ENCODE measurements around the gene PRDM8. TPM values are rescaled to one million over a fixed set of nuclear protein-coding genes. Genes with fewer than 3 reads are reported as not detected.

Gene PRDM8
- total RNA-seq, 4 donors from 2014 or later = 24.1 to 63.5 (median 34.3) TPM

DNA sequence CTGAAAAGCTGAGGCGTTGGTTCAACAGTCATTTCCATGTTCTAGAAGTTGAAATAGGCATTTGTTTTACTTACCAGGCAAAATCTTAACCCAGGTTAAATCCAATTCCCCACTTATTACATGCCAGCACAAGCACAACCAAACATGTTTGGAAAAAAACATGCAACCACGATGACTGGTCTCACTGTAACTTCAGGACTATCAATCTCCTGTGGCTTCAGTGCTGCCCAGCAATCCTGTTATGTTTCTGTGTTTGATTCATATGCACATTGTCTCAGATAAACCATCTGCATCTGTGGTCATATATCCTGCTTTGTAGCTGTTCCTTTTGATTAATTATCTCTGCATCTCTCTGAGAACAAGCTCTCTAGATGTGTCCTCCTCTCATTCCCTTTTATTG lies 28.3 kb downstream of the PRDM8 start:
- Histone ChIP-seq H3K4me1 (no peaks in the 10 kb centered on the region), H3K27me3 (no peaks in the 10 kb centered on the region), H3K9me3 (no peaks in the 10 kb centered on the region), H3K4me3 (no peak overlapping the region), H3K36me3 (no peaks in the 10 kb centered on the region), H3K27ac (replicated peaks in 1 of 4) (no peak overlapping the region)
- TF ChIP-seq POLR2A (IDR thresholded peaks at IDR 0.05; ENCODE audit: low read depth) (no peak), POLR2AphosphoS5 (IDR thresholded peaks at IDR 0.05) (no peak), EP300 (IDR thresholded peaks at IDR 0.05) (no peak)
- TF ChIP-seq, protein P1, sequence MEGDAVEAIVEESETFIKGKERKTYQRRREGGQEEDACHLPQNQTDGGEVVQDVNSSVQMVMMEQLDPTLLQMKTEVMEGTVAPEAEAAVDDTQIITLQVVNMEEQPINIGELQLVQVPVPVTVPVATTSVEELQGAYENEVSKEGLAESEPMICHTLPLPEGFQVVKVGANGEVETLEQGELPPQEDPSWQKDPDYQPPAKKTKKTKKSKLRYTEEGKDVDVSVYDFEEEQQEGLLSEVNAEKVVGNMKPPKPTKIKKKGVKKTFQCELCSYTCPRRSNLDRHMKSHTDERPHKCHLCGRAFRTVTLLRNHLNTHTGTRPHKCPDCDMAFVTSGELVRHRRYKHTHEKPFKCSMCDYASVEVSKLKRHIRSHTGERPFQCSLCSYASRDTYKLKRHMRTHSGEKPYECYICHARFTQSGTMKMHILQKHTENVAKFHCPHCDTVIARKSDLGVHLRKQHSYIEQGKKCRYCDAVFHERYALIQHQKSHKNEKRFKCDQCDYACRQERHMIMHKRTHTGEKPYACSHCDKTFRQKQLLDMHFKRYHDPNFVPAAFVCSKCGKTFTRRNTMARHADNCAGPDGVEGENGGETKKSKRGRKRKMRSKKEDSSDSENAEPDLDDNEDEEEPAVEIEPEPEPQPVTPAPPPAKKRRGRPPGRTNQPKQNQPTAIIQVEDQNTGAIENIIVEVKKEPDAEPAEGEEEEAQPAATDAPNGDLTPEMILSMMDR (IDR thresholded peaks at IDR 0.05) = no peak
- no peak for DNase-seq (ENCODE audit: extremely low spot score)
- WGBS = 66% methylated on average over 2 of the region's 2 CpGs
- intact Hi-C loops (cut with DNase I) = no loop called here

DNA sequence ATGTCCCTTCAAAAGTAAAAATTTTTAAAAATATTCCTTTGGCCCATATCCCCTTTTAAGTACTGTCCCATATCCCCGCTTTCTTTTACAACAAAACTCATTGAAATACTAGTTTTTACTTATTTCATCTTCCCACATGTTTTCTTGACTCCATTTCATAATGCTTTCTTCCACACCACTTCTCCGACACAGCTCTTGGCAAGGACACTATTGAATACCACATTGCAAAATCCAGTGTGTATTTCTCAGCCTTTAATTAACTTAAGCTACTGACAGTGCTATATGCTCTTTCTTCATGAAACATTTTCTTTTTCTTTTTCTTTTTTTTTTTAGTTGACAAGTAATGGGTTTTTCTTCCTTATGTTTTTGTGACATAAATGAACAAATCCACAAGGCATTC lies 28.8 kb downstream of the PRDM8 start:
- Histone ChIP-seq H3K4me1 (no peaks in the 10 kb centered on the region), H3K36me3 (no peaks in the 10 kb centered on the region), H3K27me3 (no peaks in the 10 kb centered on the region), H3K9me3 (no peaks in the 10 kb centered on the region), H3K27ac (replicated peaks in 1 of 4) (no peak overlapping the region), H3K4me3 (no peak overlapping the region)
- no peak for DNase-seq (ENCODE audit: extremely low spot score)
- WGBS = 41% methylated on average over 2 of the region's 2 CpGs
- intact Hi-C loops (cut with DNase I) = no loop called here
- no peak for TF ChIP-seq EP300 (IDR thresholded peaks at IDR 0.05)

DNA sequence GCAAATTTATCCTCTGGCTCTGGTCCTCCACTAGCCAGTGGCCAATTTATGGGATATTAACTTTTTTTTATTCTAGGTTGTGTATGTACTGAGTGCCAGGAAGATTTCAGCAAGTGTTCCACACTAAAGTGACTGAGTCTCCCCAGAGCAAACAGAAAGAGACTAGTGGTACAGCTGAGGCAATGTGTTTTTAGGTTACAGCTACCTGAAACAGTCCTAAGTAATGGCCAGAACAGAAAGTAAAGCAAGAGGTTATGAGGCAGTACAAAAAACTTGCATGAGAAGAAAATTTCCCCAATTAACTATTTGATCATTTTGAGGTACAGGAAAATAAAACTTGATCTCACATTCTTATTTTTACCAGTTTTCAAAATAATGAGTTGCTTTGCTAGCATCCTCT lies 31.2 kb downstream of the PRDM8 start:
- no peaks in the 10 kb centered on the region for H3K4me1 ChIP-seq
- H3K9me3 ChIP-seq = no peaks in the 10 kb centered on the region
- TF ChIP-seq, protein P1 (IDR thresholded peaks at IDR 0.05) = no peak
- DNase-seq (ENCODE audit: extremely low spot score) = no peak
- no peak overlapping the region for H3K27ac ChIP-seq (replicated peaks in 1 of 4)
- no peaks in the 10 kb centered on the region for H3K27me3 ChIP-seq
- H3K36me3 ChIP-seq = no peaks in the 10 kb centered on the region
- H3K4me3 ChIP-seq = no peak overlapping the region
- intact Hi-C loops (cut with DNase I) = no loop called here

DNA sequence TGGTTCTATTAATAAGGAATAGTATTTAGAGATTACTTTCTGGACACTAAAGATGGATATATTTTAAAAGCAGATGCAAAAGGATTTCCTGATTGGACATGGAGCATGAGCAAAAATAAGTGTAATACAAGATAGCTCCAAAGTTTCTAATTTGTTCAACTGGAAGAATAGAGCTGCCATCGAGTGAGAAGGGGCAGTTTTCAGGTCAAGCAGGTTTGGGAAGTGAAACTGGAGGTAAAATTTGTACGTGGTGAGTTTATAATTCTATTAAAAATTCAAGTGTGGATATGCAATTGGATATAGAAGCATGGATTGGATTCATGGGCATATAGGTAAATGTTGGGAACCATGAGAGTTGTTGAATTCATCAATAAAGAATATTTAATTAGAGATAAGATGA lies 31.8 kb downstream of the PRDM8 start:
- no peaks in the 10 kb centered on the region for H3K36me3 ChIP-seq
- 60% methylated on average over 2 of the region's 2 CpGs for WGBS
- intact Hi-C loops (cut with DNase I) = no loop called here
- no peaks in the 10 kb centered on the region for H3K9me3 ChIP-seq
- no peaks in the 10 kb centered on the region for H3K4me1 ChIP-seq
- no peak for TF ChIP-seq POLR2A (IDR thresholded peaks at IDR 0.05; ENCODE audit: low read depth)
- no peak for TF ChIP-seq POLR2AphosphoS5 (IDR thresholded peaks at IDR 0.05)
- no peak for DNase-seq (ENCODE audit: extremely low spot score)
- no peak overlapping the region for H3K4me3 ChIP-seq
- no peaks in the 10 kb centered on the region for H3K27me3 ChIP-seq
- no peak overlapping the region for H3K27ac ChIP-seq (replicated peaks in 1 of 4)

DNA sequence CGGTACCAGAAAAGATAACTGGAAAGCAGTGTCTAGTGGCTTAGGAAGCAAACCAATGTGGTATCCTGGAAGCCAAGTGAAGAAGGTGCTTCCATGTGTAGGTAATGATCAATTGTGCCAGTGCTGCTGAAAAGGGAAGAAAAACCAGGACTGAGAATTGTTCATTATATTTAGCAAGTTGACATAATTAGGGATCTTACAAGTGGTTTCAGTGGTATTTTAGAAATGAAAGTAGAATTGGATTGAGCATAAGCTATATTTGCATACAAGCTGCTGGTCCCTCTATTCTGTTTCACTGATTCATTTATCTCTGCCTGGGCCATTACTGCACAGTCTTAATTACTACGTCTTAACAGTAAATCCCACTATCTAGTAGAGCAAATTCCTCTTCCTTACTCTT lies 32.3 kb downstream of the PRDM8 start:
- Histone ChIP-seq H3K9me3 (no peaks in the 10 kb centered on the region), H3K4me3 (no peak overlapping the region), H3K27ac (replicated peaks in 1 of 4) (no peak overlapping the region), H3K36me3 (no peaks in the 10 kb centered on the region), H3K4me1 (no peaks in the 10 kb centered on the region), H3K27me3 (no peaks in the 10 kb centered on the region)
- DNase-seq (ENCODE audit: extremely low spot score) = no peak
- 86% methylated on average over 2 of the region's 2 CpGs for WGBS
- intact Hi-C loops (cut with DNase I) = no loop called here
- TF ChIP-seq POLR2A (IDR thresholded peaks at IDR 0.05; ENCODE audit: low read depth) (no peak), EP300 (IDR thresholded peaks at IDR 0.05) (no peak), POLR2AphosphoS5 (IDR thresholded peaks at IDR 0.05) (no peak)
- TF ChIP-seq, protein P1 (IDR thresholded peaks at IDR 0.05) = no peak

DNA sequence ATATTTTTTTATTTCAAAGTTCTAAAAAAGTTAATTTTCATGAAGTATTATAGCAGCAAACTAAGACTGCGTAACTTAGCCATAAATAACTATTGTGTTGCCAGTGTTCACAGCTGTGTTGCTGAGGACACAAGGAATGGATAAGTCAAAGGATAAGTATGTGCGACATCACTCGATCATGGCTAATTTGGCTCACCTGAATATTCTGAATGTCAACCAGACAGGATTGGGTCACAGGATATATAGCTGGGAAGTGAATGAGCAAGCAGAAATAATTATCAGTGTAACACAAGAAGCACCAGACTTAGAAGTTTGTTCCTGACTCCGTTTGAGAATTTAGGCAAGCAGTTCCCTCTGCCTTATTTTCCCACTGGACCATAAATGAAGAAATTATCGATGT lies 33.9 kb downstream of the PRDM8 start:
- H3K4me1 ChIP-seq = peaks cover 0 to 8% (median 0%) of the 10 kb centered on the region in 4 donors
- H3K9me3 ChIP-seq = no peaks in the 10 kb centered on the region
- no peaks in the 10 kb centered on the region for H3K36me3 ChIP-seq
- H3K4me3 ChIP-seq = no peak overlapping the region
- no peaks in the 10 kb centered on the region for H3K27me3 ChIP-seq
- DNase-seq (ENCODE audit: extremely low spot score) = no peak
- TF ChIP-seq POLR2AphosphoS5 (IDR thresholded peaks at IDR 0.05) = no peak
- TF ChIP-seq, protein P1 (IDR thresholded peaks at IDR 0.05) = no peak
- no peak for TF ChIP-seq POLR2A (IDR thresholded peaks at IDR 0.05; ENCODE audit: low read depth)
- TF ChIP-seq EP300 (IDR thresholded peaks at IDR 0.05) = no peak
- intact Hi-C loops (cut with DNase I) = no loop called here
- no peak overlapping the region for H3K27ac ChIP-seq (replicated peaks in 1 of 4)
- WGBS = 90% methylated on average over 5 of the region's 5 CpGs

Measured in esophagus muscularis mucosa (tissue), 4 donors.